GM10248 (cell line): Measurements from ENCODE around the gene HMCN2.

Experiments used
- CTCF ChIA-PET: fragments of 300-600 bp; sonication (Branson Sonifier 250); formaldehyde crosslinking; extraction: SDS; loops from one replicate; lab custom pipeline; 2021; ENCODE audit warnings: antibody characterized with exemption; lab: Yijun Ruan, JAX
- POLR2A ChIA-PET: fragments of 350-650 bp; sonication (Branson Sonifier 250); formaldehyde crosslinking; extraction: SDS; loops from one replicate; lab custom pipeline; 2020; ENCODE audit warnings: antibody characterized with exemption; lab: Yijun Ruan, JAX
- DNase-seq: peaks from one replicate; pipeline ENCODE4 v3.0.0; 2012; ENCODE audit errors: extremely low spot score
- TF ChIP-seq, protein P1 (sequence below): IDR thresholded peaks from 2 replicates; pipeline ENCODE4 v1.5.1; 2012; ENCODE audit warnings: mild to moderate bottlenecking, low read depth; ENCODE audit errors: extremely low read depth, missing control alignments, control extremely low read depth

The HMCN2 gene

DNA sequence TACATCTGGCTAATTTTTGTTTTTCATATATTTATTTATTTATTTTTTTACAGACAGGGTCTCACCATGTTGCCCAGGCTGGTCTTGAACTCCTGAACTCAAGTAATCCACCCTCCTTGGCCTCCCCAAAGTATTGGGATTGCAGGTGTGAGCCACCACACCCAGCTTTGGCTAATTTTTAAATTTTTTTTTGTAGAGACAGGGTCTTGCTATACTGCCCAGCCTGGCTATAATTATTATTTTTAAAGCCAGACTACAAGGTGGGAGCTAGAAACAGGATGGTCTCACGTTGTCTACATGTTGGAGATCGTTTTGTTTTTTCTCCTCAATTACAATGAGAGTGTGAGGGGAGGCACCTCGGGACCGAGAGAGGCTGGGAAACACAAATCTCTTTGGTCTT is 203.0 kb downstream of the HMCN2 start:
- POLR2A ChIA-PET: no interaction called here
- CTCF ChIA-PET: interaction anchor here (1.0 to 15.0 kb wide), 2 partner anchors 8 to 215 kb away, joined by 3 to 262 read pairs; no protein-coding TSS in a partner anchor
- DNase-seq: no peak
- TF ChIP-seq, protein P1, sequence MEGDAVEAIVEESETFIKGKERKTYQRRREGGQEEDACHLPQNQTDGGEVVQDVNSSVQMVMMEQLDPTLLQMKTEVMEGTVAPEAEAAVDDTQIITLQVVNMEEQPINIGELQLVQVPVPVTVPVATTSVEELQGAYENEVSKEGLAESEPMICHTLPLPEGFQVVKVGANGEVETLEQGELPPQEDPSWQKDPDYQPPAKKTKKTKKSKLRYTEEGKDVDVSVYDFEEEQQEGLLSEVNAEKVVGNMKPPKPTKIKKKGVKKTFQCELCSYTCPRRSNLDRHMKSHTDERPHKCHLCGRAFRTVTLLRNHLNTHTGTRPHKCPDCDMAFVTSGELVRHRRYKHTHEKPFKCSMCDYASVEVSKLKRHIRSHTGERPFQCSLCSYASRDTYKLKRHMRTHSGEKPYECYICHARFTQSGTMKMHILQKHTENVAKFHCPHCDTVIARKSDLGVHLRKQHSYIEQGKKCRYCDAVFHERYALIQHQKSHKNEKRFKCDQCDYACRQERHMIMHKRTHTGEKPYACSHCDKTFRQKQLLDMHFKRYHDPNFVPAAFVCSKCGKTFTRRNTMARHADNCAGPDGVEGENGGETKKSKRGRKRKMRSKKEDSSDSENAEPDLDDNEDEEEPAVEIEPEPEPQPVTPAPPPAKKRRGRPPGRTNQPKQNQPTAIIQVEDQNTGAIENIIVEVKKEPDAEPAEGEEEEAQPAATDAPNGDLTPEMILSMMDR: no peak

DNA sequence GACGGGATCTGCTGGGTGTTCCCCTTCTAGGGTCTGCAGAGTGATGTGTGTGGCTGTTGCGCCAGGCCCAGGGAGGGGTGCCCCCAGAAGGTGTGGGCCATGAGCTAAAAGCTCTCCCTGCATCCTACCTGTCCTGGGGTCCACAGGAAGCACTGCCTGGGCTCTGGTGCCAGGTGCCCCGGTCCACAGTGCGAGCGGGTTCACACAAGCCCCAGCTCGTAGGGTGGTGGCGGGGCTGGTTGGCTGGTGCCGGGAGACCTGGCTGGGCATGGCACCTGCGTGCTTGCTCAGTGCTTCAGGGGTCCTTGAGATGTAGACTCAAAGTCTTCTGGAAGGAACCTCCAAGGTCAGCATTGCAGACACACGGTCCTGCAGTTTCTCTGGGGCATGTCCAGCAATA is 204.7 kb downstream of the HMCN2 start:
- ChIA-PET CTCF (interaction anchor here (15.0 kb wide), 1 partner anchor 213 kb away, joined by 262 read pairs; no protein-coding TSS in a partner anchor), POLR2A (no interaction called here)
- no peak for DNase-seq
- TF ChIP-seq, protein P1: no peak

DNA sequence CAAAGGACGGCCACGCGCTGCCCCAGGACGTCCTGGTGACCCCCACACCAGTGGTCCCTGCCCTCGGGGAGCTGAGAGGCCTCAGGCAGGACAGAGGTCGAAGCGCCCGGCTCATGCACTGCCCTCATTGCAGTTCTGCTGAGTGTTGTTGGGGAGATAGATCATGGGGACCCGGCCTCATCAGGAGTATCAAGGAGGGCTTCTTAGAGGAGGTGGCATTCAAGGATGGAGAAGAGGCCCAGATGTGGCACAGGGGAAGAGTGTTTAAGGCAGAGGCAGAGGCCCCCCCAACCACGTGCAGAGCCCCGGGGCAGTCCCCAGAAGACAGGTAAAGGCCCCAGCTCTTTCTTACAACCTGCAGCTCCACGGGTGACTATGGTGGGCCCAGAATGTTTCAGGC is 205.4 kb downstream of the HMCN2 start:
- ChIA-PET POLR2A (no interaction called here), CTCF (no interaction called here)
- TF ChIP-seq, protein P1: no peak
- DNase-seq: no peak

DNA sequence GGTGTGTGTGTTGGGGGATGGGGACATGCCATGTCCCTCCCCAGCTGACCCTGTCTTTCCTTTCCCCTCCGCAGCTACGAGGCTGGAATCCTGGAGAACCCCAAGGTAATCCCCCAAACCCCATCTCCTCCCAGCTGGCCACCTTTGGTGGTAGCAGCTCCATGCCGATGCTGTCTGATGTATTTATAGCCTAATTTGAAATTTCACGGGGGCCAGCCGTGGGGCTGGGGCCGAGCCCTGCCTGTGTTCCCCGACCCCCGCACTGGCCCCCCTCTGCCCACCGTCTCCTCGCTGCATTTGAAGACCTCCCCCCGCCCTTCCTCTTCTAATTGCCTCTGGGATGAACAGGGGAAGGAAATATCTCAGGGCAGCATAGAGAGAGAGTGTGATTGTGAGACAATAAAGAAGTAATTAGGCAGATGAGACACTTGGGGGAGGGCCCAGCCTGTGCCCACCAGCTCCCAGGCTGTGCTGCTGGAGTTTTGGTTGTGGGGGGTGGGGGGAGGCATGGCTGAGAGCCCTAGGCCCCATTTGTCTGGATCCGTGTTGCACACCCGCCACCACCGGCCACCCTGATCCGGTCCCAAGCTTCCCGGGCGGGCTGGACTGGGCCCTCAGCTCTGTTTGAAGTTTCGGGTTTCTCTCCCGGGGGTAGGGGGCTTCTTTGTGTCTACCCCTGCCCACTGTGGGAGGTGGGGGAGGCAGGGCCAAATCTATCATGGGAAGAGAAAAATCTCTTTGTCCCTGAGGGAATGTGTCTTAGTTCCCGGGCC is 206.0 kb downstream of the HMCN2 start:
- DNase-seq: no peak
- CTCF ChIA-PET: no interaction called here
- TF ChIP-seq, protein P1: no peak
- POLR2A ChIA-PET: no interaction called here

DNA sequence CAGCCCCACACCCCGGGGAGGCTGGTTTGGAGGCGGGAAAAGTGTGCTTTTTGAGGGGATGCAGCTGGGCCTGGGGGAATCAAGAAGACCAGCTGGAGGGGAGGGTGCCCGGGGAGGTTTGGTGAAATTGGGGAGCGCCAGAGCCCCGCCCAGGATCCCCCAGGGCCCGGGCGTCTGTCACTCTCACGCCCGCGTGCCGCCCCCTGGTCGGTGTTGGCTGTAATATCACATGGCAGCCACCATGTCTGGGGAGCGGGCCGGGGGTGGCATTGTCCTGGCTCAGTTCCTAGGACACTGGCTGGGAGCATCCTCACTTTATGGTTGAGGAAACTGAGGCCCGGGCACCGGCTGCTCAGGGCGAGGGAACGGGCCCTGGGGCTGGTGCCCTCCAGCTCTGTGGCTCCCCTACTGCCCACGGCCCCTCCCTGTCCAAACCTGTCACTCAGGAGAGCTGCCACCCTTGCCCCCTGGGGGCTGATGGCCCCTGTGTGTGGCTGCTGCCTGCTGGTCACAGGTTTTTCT is 206.7 kb downstream of the HMCN2 start:
- CTCF ChIA-PET: no interaction called here
- POLR2A ChIA-PET: no interaction called here
- TF ChIP-seq, protein P1: no peak
- DNase-seq: no peak

DNA sequence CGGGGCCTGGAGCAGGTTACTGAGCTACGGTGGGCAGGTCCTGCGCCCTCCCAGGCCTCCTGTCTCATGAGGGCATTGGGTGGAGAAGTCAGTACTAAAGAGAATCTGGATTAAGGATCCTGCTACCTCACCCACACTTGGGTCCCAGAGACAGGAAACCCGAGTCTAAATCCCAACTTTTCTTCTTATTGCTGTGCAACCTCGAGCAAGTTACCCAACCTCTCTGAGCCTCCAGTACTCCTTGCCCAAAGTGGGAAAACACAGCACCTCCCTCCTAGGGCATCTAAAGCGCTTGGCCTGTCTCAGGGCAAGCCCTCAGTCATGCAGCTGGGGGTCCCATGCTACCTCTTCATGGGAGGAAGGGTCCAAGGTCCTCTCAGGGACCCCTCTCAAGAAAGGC is 207.4 kb downstream of the HMCN2 start:
- POLR2A ChIA-PET: no interaction called here
- CTCF ChIA-PET: no interaction called here
- TF ChIP-seq, protein P1: no peak
- DNase-seq: no peak
